GM18867 (cell line): Measurements from ENCODE around the gene ABCB9.

Experiments
- ATAC-seq: cut with Tn5 transposase; IDR thresholded peaks from one replicate; pipeline ENCODE4 v1.9.1; 2021; ENCODE audit warnings: mild to moderate bottlenecking, moderate library complexity; ENCODE audit not compliant: unreplicated experiment

Gene ABCB9

DNA sequence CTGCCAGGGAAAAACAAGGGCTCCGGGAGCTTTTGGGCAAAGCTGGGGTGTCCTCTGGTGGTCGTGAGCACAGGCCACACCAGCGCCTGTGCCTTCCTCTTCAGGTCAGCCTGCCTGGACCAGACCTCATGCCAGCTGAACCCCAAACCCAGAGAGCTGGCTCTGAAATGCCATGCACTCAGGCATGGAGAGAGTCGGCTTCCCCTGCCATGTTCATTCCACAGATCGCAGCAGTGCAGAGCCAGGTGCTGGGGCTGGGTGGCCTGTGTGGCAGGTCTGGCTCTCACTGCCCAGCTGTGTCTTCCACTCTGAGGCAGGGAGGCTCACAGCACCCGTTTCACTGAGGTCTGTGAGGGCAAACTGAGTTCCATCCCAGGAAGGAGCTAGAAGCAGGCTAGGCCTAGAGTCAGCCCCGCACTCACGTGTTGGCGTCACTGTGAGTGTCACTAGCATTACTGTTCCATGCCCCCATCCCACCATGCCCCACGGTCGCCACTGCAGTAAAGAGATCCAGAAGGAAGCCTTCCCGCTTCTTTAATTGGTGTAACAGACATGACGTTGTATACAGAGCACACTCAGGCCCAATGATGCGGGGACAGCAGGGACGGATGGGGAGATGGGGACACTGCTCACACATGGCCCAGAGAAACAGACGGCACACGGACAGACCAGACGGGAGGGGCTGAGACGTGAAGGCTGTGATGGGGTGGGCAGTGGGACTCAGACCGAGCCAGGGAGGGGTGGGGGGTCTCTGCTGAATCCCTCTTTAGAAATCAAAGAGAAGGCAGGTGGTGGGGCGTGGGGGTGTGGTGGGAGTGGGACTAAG lies 16.9 kb upstream of the ABCB9 start:
- no peak for ATAC-seq

GRCh38 chr12:122982477-122982815 lies 16.2 kb upstream of the ABCB9 start:
- no peak for ATAC-seq

DNA sequence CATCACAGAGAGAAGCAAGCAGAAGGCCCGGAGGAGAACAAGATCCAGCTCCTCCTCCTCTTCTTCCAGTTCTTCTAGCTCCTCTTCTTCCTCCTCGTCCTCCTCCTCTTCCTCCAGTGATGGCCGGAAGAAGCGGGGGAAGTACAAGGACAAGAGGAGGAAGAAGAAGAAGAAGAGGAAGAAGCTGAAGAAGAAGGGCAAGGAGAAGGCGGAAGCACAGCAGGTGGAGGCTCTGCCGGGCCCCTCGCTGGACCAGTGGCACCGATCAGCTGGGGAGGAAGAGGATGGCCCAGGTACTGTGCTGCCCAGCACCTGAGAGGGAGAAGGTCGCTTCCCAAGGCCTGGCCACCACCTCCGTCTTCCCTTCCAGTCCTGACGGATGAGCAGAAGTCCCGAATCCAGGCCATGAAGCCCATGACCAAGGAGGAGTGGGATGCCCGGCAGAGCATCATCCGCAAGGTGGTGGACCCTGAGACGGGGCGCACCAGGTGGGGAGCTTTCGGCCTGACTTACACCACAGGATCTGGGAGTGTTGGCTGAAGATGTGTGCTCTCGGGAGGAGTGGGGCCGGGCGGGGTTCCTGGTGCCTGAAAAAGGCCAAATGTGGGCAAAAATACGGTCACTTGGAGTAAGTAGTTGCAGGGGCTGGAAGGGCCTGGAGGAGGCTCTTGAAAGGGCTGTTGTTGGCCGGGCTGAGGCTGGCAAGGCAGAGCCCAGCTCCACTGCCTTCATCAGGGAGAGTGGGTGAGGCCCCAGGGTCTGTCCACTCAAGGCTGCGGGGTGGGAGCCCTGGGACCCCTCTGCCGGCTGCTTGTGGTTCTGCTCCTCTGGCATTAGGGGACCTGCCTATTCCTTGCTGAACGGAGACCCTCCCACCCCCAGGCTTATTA lies 15.6 kb upstream of the ABCB9 start:
- no peak for ATAC-seq

- no peak for ATAC-seq
Observed at GRCh38 chr12:122981036-122981471, 14.8 kb upstream of the ABCB9 start.

- ATAC-seq = peak; percentile 62
Observed at GRCh38 chr12:122980183-122981035, 14.1 kb upstream of the ABCB9 start, which contains the start of gene ARL6IP4. TSS of gene ARL6IP4 (plus strand) at chr12:122980681. CDS start at chr12:122981140, 459 bp downstream.

DNA sequence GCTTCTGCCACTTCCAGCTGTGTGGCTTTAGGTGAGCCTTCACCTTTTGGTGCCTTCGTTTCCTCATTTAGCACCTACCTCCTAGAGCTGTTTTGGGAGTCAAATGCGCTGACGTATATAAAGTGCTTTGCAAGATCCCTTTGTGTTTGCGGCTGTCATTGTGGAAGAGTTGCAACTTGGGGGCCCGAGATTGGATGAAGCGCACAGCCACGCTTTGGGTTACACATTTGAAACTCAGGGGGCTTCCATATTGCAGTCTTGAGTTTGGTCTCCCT lies 13.6 kb upstream of the ABCB9 start:
- ATAC-seq = no peak

GRCh38 chr12:122979001-122979907 lies 13.0 kb upstream of the ABCB9 start:
- ATAC-seq = no peak

DNA sequence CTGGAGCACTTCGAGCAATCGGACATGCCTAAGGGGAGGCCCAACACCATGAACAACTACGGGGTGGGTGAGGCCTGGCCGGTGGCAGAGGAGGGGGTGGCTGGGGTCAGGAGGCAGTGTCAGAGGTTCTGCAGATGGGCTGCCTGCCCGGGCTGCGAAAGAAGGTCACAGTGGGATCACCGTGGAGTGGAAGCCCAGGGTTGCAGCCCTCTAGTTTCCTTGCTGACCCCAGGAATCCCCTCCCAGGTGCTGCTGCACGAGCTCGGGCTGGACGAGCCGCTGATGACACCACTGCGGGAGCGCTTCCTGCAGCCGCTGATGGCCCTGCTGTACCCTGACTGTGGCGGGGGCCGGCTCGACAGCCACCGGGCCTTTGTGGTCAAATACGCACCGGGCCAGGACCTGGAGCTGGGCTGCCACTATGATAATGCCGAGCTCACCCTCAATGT lies 12.3 kb upstream of the ABCB9 start:
- no peak for ATAC-seq

DNA sequence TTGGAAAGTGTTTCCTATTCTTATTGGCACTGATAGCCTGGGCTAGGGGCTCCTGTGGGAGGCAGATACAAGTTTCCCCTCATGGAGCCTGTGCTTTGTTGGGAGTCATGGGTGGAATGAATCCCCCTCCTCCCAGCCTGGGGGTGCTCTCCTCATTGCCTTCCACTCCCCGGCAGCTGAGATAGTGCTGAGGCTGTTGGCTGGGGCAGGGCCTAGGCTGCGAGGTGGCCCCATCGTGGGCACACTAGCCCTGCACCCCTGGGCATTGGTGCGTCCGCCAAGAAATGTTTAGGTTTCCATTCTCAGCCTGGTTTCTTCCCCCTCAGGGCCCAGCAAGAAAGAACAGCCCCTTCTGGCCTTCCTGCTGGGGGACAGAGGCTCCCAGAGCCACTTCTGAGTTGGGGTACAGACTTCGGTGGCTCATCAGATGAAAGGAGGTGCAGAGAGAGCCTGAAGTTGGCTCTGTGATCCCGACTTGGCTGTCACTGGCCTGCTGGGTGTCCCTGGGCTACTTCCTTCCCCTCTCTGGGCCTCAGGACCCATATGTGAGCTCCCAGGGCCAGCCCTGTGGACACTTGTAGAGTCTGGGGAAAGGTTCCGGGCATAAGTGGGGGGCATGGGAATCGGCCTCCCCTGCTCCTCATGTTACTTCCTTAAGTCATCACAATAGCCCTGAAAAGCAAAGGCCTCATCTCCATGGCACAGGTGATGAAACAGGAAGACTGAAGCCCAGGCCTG lies 11.6 kb upstream of the ABCB9 start:
- ATAC-seq = no peak

DNA sequence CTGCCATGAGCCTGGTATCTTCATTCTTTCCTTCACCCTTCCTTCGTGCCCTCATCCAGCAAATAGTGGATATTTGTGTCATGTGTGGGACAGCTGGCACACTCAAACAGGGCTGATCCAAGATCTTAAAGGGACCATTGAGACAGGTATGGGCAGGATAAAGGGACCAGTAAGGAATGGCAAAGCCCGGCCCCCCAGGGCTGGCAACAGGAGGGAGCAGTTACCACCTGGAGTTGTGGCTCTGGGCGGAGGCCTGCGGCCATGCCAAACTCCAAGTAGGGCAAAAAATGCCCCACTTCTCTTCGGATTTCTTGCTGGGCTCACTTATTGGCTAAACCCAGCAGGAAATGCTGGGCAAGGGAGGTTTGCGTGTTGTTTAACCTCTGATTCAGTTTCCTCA lies 10.9 kb upstream of the ABCB9 start:
- no peak for ATAC-seq

GRCh38 chr12:122976648-122976975 lies 10.3 kb upstream of the ABCB9 start:
- no peak for ATAC-seq

DNA sequence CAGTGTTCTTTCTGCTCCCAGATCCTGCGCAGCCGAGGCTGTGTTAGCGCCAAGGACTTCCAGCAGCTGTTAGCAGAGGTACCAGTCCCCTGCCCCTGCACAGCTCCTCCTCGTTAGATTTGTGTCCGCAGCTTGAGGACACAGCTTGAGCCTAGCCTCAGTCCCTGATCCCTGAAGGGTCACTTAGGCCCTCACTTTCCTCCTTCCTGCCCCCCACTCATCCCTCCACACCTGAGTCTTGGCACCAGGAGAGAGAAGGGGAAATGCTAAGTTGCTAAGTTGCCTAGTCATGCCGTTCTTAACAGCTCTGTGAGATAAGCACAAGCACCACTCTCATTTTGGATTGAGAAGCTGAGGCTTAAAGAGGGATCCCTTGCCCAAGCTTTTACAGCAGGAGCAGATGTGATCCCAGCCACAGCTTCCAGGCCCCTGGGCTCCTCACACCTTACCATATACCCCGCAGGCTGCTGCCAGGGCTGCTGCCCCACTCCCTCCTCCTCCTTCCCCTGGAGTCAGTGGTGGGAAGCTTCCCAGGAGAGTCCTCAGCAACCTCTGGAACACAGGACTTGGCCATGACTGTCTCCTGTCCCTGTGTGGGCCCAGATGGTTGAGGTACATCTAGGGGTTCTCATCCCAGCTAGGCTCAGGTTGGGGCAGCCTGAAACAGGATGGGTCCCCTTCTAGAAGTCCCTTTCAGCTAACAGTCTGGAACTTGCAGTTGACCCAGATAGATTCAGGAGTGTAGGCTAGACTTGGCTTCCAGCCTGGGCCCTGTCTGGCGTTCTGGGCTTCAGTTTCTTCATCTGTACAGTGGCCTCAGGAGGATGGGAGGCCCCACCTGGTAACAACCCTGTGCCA lies 9.8 kb upstream of the ABCB9 start:
- no peak for ATAC-seq

GRCh38 chr12:122974892-122975789 lies 8.9 kb upstream of the ABCB9 start, which contains the start of gene OGFOD2:
TSS of gene OGFOD2 (plus strand) at chr12:122975244. CDS start at chr12:122975252, 8 bp downstream.
- peak; percentile 69 for ATAC-seq

DNA sequence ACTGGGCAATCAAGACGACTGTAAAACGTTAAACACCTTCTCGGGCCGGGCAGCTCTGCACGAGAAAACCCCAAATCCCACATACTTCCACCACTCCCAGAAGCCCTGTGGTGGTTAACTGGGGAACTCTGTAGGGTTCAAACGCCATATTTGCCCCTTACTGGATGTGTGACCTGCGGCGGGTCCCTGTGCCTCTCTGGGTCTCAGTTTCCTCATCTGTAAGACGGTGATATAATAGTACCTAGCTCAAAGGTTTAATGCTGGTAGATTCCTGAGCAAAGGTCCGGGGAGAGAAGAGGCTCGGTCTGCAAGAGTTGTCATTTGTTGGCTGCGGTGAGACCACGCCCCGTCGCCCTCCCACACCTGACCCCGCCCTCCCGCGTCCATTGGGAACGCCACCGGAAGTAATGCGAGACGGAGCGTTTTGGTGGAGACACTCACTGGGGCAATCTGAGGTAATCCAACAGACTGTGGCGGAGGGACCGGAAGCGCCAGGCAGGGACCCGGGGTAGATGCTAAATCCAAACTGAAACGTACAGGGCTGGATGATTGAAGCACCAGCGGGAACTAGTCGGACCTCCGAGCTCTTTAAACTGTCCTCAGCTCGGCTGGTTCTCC lies 8.1 kb upstream of the ABCB9 start:
- ATAC-seq = peak; percentile 80

GRCh38 chr12:122969676-122970075 lies 3.4 kb upstream of the ABCB9 start:
- ATAC-seq = no peak

DNA sequence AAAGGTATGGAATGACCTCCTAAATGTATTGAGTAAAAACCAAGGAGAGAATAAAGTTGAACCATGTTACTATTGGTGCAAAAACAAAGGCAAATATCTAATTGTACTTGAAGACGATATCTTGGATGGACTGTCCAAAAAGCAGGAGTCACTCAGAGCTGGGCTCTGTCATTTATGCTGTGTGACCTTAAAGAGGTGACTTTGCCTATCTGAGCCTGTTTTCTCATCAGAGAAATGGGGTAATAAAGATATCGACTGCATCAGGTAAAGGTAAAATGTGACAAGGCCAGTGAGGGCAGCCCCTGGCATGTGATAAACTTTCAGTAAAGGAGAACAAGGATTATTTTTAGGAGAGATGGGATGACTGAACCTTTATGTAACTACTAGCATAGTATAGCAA lies 1.8 kb upstream of the ABCB9 start:
- ATAC-seq = no peak
